ENCODE measurements around the gene NDUFV2.
"Not testable (repeated sequence)": the region's sequence is repeated elsewhere in the genome, so short reads cannot be mapped to it uniquely, and the experiment has no call there.

NDUFV2 gene

GRCh38 chr18:9091066-9091476 lies 11.4 kb upstream of the NDUFV2 start:
- no peak for DNase-seq (ENCODE audit: low read depth)

DNA sequence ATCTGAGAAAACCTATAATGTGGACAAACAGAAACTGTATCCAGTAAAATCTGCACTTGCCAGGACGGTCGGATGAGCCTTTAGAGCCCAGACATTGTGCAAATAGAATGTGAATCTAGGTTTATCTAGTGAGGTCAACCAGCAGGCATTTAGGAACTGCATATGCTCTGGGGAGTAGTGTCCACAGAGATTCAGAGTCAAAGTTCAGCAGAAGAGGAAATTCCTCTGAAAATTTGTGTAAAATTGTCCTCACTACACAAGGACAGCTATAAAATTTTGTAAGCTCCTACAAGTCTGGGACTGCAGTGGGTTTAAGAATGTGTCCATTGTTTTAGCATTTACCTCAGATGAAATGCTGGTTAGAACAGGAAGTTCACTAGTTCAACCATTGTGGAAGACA lies 9.8 kb upstream of the NDUFV2 start:
- DNase-seq (ENCODE audit: low read depth), result no peak

DNA sequence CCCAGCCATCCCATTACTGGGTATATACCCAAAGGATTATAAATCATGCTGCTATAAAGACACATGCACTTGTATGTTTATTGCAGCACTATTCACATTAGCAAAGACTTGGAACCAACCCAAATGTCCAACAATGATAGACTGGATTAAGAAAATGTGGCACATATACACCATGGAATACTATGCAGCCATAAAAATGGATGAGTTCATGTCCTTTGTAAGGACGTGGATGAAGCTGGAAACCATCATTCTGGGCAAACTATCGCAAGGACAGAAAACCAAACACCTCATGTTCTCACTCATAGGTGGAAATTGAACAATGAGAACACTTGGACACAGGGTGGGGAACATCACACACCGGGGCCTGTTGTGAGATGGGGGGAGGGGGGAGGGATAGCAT lies 9.4 kb upstream of the NDUFV2 start:
- DNase-seq (ENCODE audit: low read depth), result not testable (repeated sequence)

- peak; percentile 37 for DNase-seq (ENCODE audit: low read depth)
Observed at GRCh38 chr18:9094307-9095226, 7.9 kb upstream of the NDUFV2 start.

GRCh38 chr18:9095297-9096006 lies 7.0 kb upstream of the NDUFV2 start:
- peak; percentile 42 for DNase-seq (ENCODE audit: low read depth)

- DNase-seq (ENCODE audit: low read depth), result no peak
Observed at GRCh38 chr18:9096007-9096371, 6.5 kb upstream of the NDUFV2 start.

DNA sequence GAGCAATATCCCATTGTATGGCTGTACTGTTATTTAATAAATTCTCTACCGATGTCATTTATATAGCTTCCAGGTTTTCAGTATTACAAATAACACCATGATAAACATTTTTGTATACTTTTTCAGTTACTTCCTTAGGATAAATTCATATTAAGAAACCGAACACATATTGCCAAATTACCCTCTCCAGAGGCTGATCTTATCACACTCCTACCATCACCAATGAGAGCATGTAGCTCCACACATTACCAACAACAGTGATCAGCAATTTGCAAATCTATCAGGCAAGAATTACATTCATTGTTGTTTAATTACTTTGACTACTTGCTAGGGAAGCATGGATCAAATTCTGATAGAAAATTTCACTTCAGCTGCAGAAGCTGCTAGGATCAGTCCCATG lies 5.8 kb upstream of the NDUFV2 start:
- DNase-seq (ENCODE audit: low read depth), result no peak

DNA sequence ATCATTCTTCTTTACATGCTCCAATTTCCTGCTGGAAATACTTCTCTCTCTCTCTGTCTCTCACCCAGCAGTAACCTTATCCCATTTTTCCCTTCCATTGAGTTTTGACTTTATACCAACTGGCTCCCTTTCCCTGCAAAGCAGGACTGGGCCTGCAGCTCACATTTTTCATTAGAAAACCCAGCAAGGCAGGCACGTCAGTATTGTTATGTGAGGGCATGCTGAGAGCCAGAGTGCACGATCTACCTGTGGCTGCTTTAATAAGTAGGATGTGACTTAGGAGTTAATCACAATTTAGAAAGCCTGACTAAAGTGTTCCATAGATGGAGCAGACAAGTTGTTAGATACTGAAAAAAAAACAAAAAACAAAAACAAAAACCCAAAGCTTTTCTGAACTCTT lies 5.2 kb upstream of the NDUFV2 start:
- DNase-seq (ENCODE audit: low read depth), result no peak

- DNase-seq (ENCODE audit: low read depth), result no peak
Observed at GRCh38 chr18:9100796-9101195, 1.7 kb upstream of the NDUFV2 start.

GRCh38 chr18:9101730-9102507 lies 580 bp upstream of the NDUFV2 start:
- DNase-seq (ENCODE audit: low read depth), result no peak

DNA sequence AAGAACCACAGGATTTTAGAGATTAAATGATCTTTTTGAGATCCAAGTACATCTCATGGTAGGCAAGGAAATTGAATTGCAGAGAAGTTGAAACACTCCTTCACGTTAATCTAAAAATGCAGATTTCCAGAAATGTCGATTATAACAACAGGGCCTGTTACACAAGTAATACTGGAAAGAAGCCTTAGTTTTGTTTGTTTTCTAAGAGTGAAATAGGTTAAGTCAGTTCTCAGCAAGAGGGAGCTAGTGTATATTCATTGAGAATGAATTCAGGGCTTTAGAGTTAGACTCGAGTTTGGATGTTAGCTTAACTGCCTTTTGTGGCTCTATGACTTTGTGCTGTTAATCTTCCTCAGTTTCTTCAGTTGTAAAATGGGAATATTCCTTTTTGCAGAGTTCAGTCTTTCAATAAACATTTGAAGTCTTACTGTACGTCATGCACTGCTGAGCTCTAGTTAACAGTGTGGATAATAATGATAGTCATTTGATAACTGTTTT lies 926 bp downstream of the NDUFV2 start:
- no peak for DNase-seq (ENCODE audit: low read depth)

- no peak for DNase-seq (ENCODE audit: low read depth)
Observed at GRCh38 chr18:9104244-9104901, 1.9 kb downstream of the NDUFV2 start.

DNA sequence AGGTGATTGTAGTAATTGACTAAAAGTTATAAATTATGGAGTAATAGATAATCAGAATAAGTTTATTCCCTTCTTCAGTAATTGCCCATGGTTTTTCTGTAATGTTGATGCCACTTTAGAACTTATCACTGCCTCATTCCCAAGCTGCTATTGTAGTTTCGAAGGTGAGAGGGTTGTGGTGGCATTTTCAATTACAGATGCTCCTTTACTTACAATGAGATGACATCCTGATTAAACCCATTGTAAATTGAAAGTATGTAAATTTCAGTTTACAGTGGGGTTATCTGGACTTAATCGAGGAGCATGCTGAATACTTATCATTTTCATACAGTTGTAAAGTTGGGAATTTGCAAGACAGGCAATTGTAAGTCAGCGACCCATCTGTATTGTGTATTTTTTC lies 2.9 kb downstream of the NDUFV2 start:
- DNase-seq (ENCODE audit: low read depth), result no peak

DNA sequence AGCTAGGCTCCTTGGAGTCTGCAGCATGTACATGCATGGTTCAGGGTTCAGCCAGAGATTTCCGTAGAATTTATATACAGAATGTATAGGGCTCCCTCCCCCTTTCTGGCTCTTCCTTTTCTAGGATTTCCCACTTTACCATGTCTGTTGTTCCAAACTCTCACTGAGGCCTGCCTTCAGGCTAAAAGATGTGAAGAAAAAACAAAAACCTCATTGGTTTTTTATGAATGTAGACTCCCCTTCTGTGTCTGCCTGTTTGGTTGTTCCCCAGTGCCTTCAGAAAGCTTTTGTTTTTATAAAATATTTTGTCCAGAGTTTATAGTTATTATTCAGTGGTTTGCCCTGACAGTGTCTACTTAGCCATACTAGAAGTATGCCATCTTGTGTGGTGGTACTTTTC lies 3.6 kb downstream of the NDUFV2 start:
- no peak for DNase-seq (ENCODE audit: low read depth)

DNA sequence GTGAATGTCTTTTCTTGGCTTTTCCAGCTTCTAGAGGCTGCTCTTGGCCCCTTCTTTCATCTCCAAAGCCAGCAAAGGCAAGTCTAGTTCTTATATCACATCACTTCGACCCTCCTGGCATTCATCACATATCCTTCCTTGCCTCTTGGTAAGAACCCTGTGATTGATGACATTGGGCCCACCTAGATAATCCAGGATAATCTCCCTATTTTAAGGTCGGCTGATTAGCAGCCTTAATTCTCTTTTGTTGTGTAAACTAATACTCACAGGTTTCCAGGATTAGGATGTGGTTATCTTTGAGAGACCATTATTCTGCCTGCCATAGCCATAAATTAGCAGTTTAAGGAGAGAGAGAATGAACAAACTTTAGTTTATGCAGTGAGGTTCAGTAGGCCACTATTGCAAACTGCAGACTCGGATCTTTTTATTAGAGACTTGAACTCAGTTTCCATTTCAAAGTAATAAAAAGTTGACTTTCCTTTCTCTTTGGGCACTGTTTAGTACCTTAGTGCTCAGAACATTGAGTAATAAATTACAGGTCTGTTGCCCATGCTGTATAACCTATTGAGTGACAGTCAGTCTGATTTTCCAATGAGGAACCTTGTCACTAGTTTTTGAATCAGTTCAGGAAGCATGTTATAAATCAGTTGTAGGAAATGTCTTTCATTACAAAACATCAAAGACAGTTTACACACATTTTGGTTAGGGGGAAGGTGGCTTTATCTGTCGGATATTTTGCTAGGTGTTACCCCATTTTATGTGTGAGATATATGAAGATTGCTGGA lies 4.5 kb downstream of the NDUFV2 start:
- no peak for DNase-seq (ENCODE audit: low read depth)

- no peak for DNase-seq (ENCODE audit: low read depth)
Observed at GRCh38 chr18:9108911-9109310, 6.4 kb downstream of the NDUFV2 start.

GRCh38 chr18:9109523-9109922 lies 7.0 kb downstream of the NDUFV2 start:
- no peak for DNase-seq (ENCODE audit: low read depth)

DNA sequence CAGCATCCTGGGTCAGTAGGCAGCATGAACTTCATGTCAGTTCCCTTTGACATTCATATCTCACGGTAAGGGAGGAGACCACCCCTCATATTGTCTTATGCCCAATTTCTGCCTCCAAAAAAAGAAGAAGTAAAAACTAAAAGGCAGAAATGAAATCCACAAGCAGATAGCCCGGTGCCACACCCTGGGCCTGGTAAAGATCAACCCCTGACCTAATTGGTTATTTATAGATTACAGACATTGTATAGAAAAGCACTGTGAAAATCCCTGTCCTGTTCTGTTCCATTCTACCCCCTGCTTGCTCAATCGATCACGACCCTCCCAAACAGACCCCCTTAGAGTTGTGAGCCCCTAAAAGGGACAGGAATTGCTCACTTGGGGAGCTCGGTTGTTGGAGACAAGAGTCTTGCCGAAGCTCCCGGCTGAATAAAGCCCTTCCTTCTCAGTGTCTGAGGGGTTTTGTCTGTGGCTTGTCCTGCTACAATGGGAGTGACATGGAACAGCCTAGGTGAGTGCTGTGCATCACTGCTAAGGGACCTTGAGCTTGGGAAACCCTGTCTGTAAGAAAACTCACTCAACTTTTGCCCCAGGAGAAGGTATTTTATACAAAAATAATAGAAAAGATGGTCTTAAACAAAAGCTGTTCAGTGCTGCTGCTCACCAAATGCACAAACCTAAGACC lies 11.1 kb downstream of the NDUFV2 start:
- DNase-seq (ENCODE audit: low read depth), result no peak

DNA sequence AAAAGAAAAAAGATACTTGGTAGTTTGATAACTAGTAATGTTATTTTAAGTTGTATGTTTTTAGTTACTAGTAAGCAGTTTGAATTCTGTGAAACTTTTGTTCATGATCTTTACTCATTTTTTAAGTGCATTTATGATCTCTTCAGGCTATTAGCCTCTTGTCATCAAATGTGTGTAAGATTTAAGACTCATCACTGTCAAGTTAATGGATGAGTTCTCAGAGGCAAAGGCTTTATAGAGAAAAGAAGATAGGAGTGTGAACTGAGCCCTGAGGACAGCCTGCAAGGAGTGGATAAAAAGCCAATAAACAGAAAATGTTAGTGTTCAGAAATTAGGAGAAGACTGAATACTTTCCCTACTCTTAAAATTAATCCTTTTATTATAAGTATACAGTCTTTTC lies 13.5 kb downstream of the NDUFV2 start:
- DNase-seq (ENCODE audit: low read depth), result no peak

GRCh38 chr18:9117980-9118841 lies 15.7 kb downstream of the NDUFV2 start:
- DNase-seq (ENCODE audit: low read depth), result no peak

All from activated T-cell treated with anti-CD3 and anti-CD28 coated beads for 24 hours (primary cell).